Measurements from ENCODE around the gene GRIK5. TPM values are rescaled to one million over a fixed set of nuclear protein-coding genes. Genes with fewer than 3 reads are reported as not detected.

GRIK5 gene
- total and polyA plus RNA-seq, 2 of the 8 experiments (the other 6 are each of a cell fraction or from before 2014, with no cell fraction given): 17.8 to 42.9 TPM

GRCh38 chr19:42021185-42021584, 48.8 kb downstream of the GRIK5 start:
- POLR2A ChIA-PET (ENCODE audit: partially characterized antibody): interaction anchor here (0.9 to 1.6 kb wide), 2 partner anchors 18 to 22 kb away, joined by 3 to 6 read pairs; no protein-coding TSS in a partner anchor
- CTCF ChIA-PET (ENCODE audit: partially characterized antibody): interaction anchor here (0.7 to 7.6 kb wide), 3 partner anchors 8 to 25 kb away, joined by 3 to 58 read pairs (median 3); no protein-coding TSS in a partner anchor
- H3K79me2 ChIP-seq (ENCODE audit: control insufficient read depth in 1 of 2, insufficient read depth in 2 of 2, low read length in 2 of 2): no peaks in the 10 kb centered on the region

More at GRCh38 chr19:42021185-42021584, 48.8 kb downstream of the GRIK5 start:
- H2BK12ac ChIP-seq (ENCODE audit: low read depth, low read length): no peak overlapping the region
- H3K36me3 ChIP-seq (ENCODE audit: control insufficient read depth in 2 of 4, insufficient read depth in 4 of 4, low read length in 3 of 4): peaks cover 2 to 14% (median 6%) of the 10 kb centered on the region in 4 experiments; a peak in 4 of 8 replicates
- FAIRE-seq: no peak
- no peak overlapping the region for H3K23ac ChIP-seq (ENCODE audit: insufficient read length)
- no peak overlapping the region for H3K27ac ChIP-seq (ENCODE audit: low read depth, low read length)
- H2AFZ ChIP-seq (ENCODE audit: low read length): no peak overlapping the region
- H3K9me3 ChIP-seq (ENCODE audit: insufficient read depth in 2 of 2, low read depth in 1 of 2, low read length in 1 of 2): no peaks in the 10 kb centered on the region
- H3K56ac ChIP-seq (replicated peaks; ENCODE audit: insufficient read length, low read depth, low read length): no peak overlapping the region
- no peaks in the 10 kb centered on the region for H3K4me1 ChIP-seq (replicated peaks in 1 of 4; ENCODE audit: control insufficient read depth in 3 of 4, insufficient read depth in 4 of 4, low read length in 3 of 4)
- no peak overlapping the region for H2BK20ac ChIP-seq (ENCODE audit: low read length)
- peaks cover 0 to 3% of the 10 kb centered on the region in 2 experiments for H4K20me1 ChIP-seq (replicated peaks in 1 of 2; ENCODE audit: control insufficient read depth in 1 of 2, insufficient read depth in 2 of 2, low read length in 2 of 2)
- H3K4me2 ChIP-seq (ENCODE audit: insufficient read depth in 1 of 2, low read depth in 2 of 2, low read length in 2 of 2): no peak overlapping the region
- H3K23me2 ChIP-seq (ENCODE audit: low read depth, low read length): no peaks in the 10 kb centered on the region
- H3K4me3 ChIP-seq (ENCODE audit: extremely low read depth in 1 of 4, insufficient read depth in 2 of 4, low read depth in 3 of 4, low read length in 4 of 4): no peak overlapping the region
- DNase-seq (ENCODE audit: low read depth in 1 of 2, low spot score in 2 of 2): no peak
- no peaks in the 10 kb centered on the region for H3K27me3 ChIP-seq (replicated peaks in 1 of 4; ENCODE audit: control insufficient read depth in 3 of 4, extremely low read depth in 1 of 4, insufficient read depth in 3 of 4, low read length in 3 of 4)
- H4K91ac ChIP-seq (replicated peaks; ENCODE audit: insufficient read length, low read length): no peak overlapping the region
- WGBS, 2 experiments (ENCODE audit: extremely low coverage in 1 of 2, insufficient coverage in 1 of 2, insufficient read length in 1 of 2, insufficient replicate concordance in 2 of 2, low coverage in 1 of 2, low lambda C conversion rate in 2 of 2, missing lambda C conversion rate in 1 of 2): 97% methylated on average over 15 of the region's 15 CpGs; no CpG with 5 or more reads in 1 of the 2 experiments
- no peak overlapping the region for H2BK15ac ChIP-seq (ENCODE audit: low read length)
- TF ChIP-seq BCL11A (IDR thresholded peaks at IDR 0.05; ENCODE audit: low read depth in 2 of 2, low read length in 2 of 2): no peak
- TF ChIP-seq CBX5 (IDR thresholded peaks at IDR 0.05; ENCODE audit: low read depth, low read length): no peak
- TF ChIP-seq YY1 (IDR thresholded peaks at IDR 0.05; ENCODE audit: low read depth, low read length): no peak
- TF ChIP-seq SIN3A (conservative IDR thresholded peaks at IDR 0.05 in 1 of 2, IDR thresholded peaks at IDR 0.05 in 1 of 2; ENCODE audit: low read depth in 1 of 2, low read length in 2 of 2): no peak
- TF ChIP-seq RBBP5 (IDR thresholded peaks at IDR 0.05; ENCODE audit: borderline replicate concordance, low read depth, low read length): no peak
- no peak for TF ChIP-seq BACH1 (IDR thresholded peaks at IDR 0.05; ENCODE audit: low read length)
- no peak overlapping the region for H3K9ac ChIP-seq (replicated peaks in 1 of 4; ENCODE audit: extremely low read depth in 1 of 4, low read depth in 3 of 4, low read length in 3 of 4)
- no peak overlapping the region for H3K4ac ChIP-seq (replicated peaks; ENCODE audit: insufficient read length, low read depth, low read length)
- H3K79me1 ChIP-seq (ENCODE audit: low read depth, low read length): no peaks in the 10 kb centered on the region
- H2BK5ac ChIP-seq (ENCODE audit: low read depth, low read length): no peak overlapping the region
- H2BK120ac ChIP-seq (replicated peaks; ENCODE audit: low read depth, low read length): no peak overlapping the region
- no peak overlapping the region for H3K14ac ChIP-seq (ENCODE audit: insufficient read length)
- H4K5ac ChIP-seq (ENCODE audit: insufficient read length, low read depth, low read length): no peak overlapping the region
- H4K8ac ChIP-seq (ENCODE audit: extremely low read depth, insufficient read depth, low read length): no peak overlapping the region
- no peak overlapping the region for H2AK5ac ChIP-seq (ENCODE audit: low read depth, low read length)
- H3K18ac ChIP-seq (ENCODE audit: extremely low read depth, low read length): no peak overlapping the region
